ENCODE measurements around the gene SPANXN2. TPM values are rescaled to one million over a fixed set of nuclear protein-coding genes. Genes with fewer than 3 reads are reported as not detected.

The SPANXN2 gene
- polyA plus RNA-seq, 1 donor (not counting 4 experiments of a cell fraction or from before 2014, with no cell fraction given), result not detected

GRCh38 chrX:143726296-143726695 is 5.7 kb upstream of the SPANXN2 start:
- no peak for FAIRE-seq
- no peaks in the 10 kb centered on the region for H3K27me3 ChIP-seq (ENCODE audit: control insufficient read depth, extremely low read depth, insufficient read depth, low read length)
- dilution Hi-C loops (cut with MboI; ENCODE audit: extremely low pct_ligation_motif_present, low sequenced_read_pairs), result no loop called here
- TF ChIP-seq CTCF (optimal IDR thresholded peaks at IDR 0.05 in 1 of 3, IDR thresholded peaks at IDR 0.05 in 1 of 3, conservative IDR thresholded peaks at IDR 0.05 in 1 of 3; ENCODE audit: extremely low read depth in 1 of 3, insufficient read depth in 2 of 3, low read length in 3 of 3) (no peak), EZH2 (IDR thresholded peaks at IDR 0.05; ENCODE audit: low read length) (no peak)
- H3K9ac ChIP-seq (ENCODE audit: control insufficient read depth, extremely low read depth, insufficient read depth, low read length), result no peak overlapping the region
- H3K36me3 ChIP-seq (ENCODE audit: control insufficient read depth in 2 of 2, extremely low read depth in 1 of 2, insufficient read depth in 2 of 2, low read length in 2 of 2), result no peaks in the 10 kb centered on the region
- no peak for DNase-seq (ENCODE audit: low read depth, low spot score)
- no peaks in the 10 kb centered on the region for H3K4me1 ChIP-seq (ENCODE audit: control insufficient read depth, extremely low read depth, insufficient read depth, low read length)
- H3K79me2 ChIP-seq (ENCODE audit: control insufficient read depth, insufficient read depth, low read length), result no peaks in the 10 kb centered on the region
- no peak overlapping the region for H3K27ac ChIP-seq (ENCODE audit: control insufficient read depth, insufficient read depth, low read length)
- H4K20me1 ChIP-seq (ENCODE audit: control insufficient read depth, extremely low read depth, insufficient read depth, low read length), result no peaks in the 10 kb centered on the region
- no peaks in the 10 kb centered on the region for H3K9me1 ChIP-seq (ENCODE audit: control insufficient read depth, extremely low read depth, insufficient read depth, low read length)
- no peak overlapping the region for H2AFZ ChIP-seq (ENCODE audit: control insufficient read depth, low read length)
- no peak overlapping the region for H3K4me2 ChIP-seq (ENCODE audit: control insufficient read depth, extremely low read depth, insufficient read depth, low read depth, low read length)
- H3K4me3 ChIP-seq (ENCODE audit: control insufficient read depth in 2 of 3, extremely low read depth in 1 of 3, insufficient read depth in 2 of 3, low read depth in 1 of 3, low read length in 3 of 3), result no peak overlapping the region
- H3K9me3 ChIP-seq (ENCODE audit: control insufficient read depth, low read depth, low read length), result no peaks in the 10 kb centered on the region

- H3K4me3 ChIP-seq (ENCODE audit: control insufficient read depth in 2 of 3, extremely low read depth in 1 of 3, insufficient read depth in 2 of 3, low read depth in 1 of 3, low read length in 3 of 3), result no peak overlapping the region
- no peak overlapping the region for H3K4me2 ChIP-seq (ENCODE audit: control insufficient read depth, extremely low read depth, insufficient read depth, low read depth, low read length)
- H4K20me1 ChIP-seq (ENCODE audit: control insufficient read depth, extremely low read depth, insufficient read depth, low read length), result no peaks in the 10 kb centered on the region
- FAIRE-seq, result no peak
- H3K79me2 ChIP-seq (ENCODE audit: control insufficient read depth, insufficient read depth, low read length), result no peaks in the 10 kb centered on the region
- no peaks in the 10 kb centered on the region for H3K9me3 ChIP-seq (ENCODE audit: control insufficient read depth, low read depth, low read length)
- H3K9ac ChIP-seq (ENCODE audit: control insufficient read depth, extremely low read depth, insufficient read depth, low read length), result no peak overlapping the region
- no peaks in the 10 kb centered on the region for H3K4me1 ChIP-seq (ENCODE audit: control insufficient read depth, extremely low read depth, insufficient read depth, low read length)
- no peaks in the 10 kb centered on the region for H3K9me1 ChIP-seq (ENCODE audit: control insufficient read depth, extremely low read depth, insufficient read depth, low read length)
- TF ChIP-seq CTCF (optimal IDR thresholded peaks at IDR 0.05 in 1 of 3, IDR thresholded peaks at IDR 0.05 in 1 of 3, conservative IDR thresholded peaks at IDR 0.05 in 1 of 3; ENCODE audit: extremely low read depth in 1 of 3, insufficient read depth in 2 of 3, low read length in 3 of 3), result no peak
- no peak for TF ChIP-seq EZH2 (IDR thresholded peaks at IDR 0.05; ENCODE audit: low read length)
- H3K27ac ChIP-seq (ENCODE audit: control insufficient read depth, insufficient read depth, low read length), result no peak overlapping the region
- no peaks in the 10 kb centered on the region for H3K36me3 ChIP-seq (ENCODE audit: control insufficient read depth in 2 of 2, extremely low read depth in 1 of 2, insufficient read depth in 2 of 2, low read length in 2 of 2)
- DNase-seq (ENCODE audit: low read depth, low spot score), result no peak
- H3K27me3 ChIP-seq (ENCODE audit: control insufficient read depth, extremely low read depth, insufficient read depth, low read length), result no peaks in the 10 kb centered on the region
- dilution Hi-C loops (cut with MboI; ENCODE audit: extremely low pct_ligation_motif_present, low sequenced_read_pairs), result no loop called here
- H2AFZ ChIP-seq (ENCODE audit: control insufficient read depth, low read length), result no peak overlapping the region
These were observed 19.1 kb downstream of the SPANXN2 start for GRCh38 chrX:143701460-143701859.

All from keratinocyte (primary cell).